Measurements from ENCODE around the gene MAP4. TPM values are rescaled to one million over a fixed set of nuclear protein-coding genes. Genes with fewer than 3 reads are reported as not detected.

MAP4 gene
- total RNA-seq, 1 donor from 2014 or later, result 142 TPM

GRCh38 chr3:47930979-47931378, 85.2 kb downstream of the MAP4 start:
- H3K4me1 ChIP-seq, result peaks cover 4% of the 10 kb centered on the region
- no peak for DNase-seq (ENCODE audit: extremely low spot score in 2 of 2)
- no peak overlapping the region for H3K27ac ChIP-seq
- H3K4me3 ChIP-seq, result no peak overlapping the region
- H3K27me3 ChIP-seq, result no peaks in the 10 kb centered on the region
- TF ChIP-seq CTCF (IDR thresholded peaks at IDR 0.05) (no peak), POLR2A (IDR thresholded peaks at IDR 0.05) (no peak), POLR2AphosphoS5 (IDR thresholded peaks at IDR 0.05; ENCODE audit: insufficient read depth in 1 of 2, low read depth in 1 of 2) (no peak)
- no peaks in the 10 kb centered on the region for H3K9me3 ChIP-seq
- intact Hi-C loops (cut with DNase I), result no loop called here
- peaks cover 0 to 21% of the 10 kb centered on the region in 2 donors for H3K36me3 ChIP-seq

- intact Hi-C loops (cut with DNase I), result no loop called here
Measured at GRCh38 chr3:47916696-47917095, 99.5 kb downstream of the MAP4 start.

GRCh38 chr3:47916201-47916600, 100.0 kb downstream of the MAP4 start:
- intact Hi-C loops (cut with DNase I), result no loop called here
- H3K4me3 ChIP-seq, result no peak overlapping the region
- no peaks in the 10 kb centered on the region for H3K27me3 ChIP-seq
- TF ChIP-seq CTCF (IDR thresholded peaks at IDR 0.05) (no peak), POLR2AphosphoS5 (IDR thresholded peaks at IDR 0.05; ENCODE audit: insufficient read depth in 1 of 2, low read depth in 1 of 2) (no peak), POLR2A (IDR thresholded peaks at IDR 0.05) (no peak)
- no peaks in the 10 kb centered on the region for H3K9me3 ChIP-seq
- H3K36me3 ChIP-seq, result peaks cover 0 to 79% of the 10 kb centered on the region in 2 donors
- no peak overlapping the region for H3K27ac ChIP-seq
- no peaks in the 10 kb centered on the region for H3K4me1 ChIP-seq
- no peak for DNase-seq (ENCODE audit: extremely low spot score in 2 of 2)

More at GRCh38 chr3:47916696-47917095, 99.5 kb downstream of the MAP4 start:
- Histone ChIP-seq H3K9me3 (no peaks in the 10 kb centered on the region), H3K4me1 (no peaks in the 10 kb centered on the region), H3K27ac (no peak overlapping the region), H3K4me3 (no peak overlapping the region), H3K36me3 (peaks cover 0 to 84% of the 10 kb centered on the region in 2 donors), H3K27me3 (no peaks in the 10 kb centered on the region)
- no peak for DNase-seq (ENCODE audit: extremely low spot score in 2 of 2)
- no peak for TF ChIP-seq CTCF (IDR thresholded peaks at IDR 0.05)
- TF ChIP-seq POLR2A (IDR thresholded peaks at IDR 0.05), result no peak
- TF ChIP-seq POLR2AphosphoS5 (IDR thresholded peaks at IDR 0.05; ENCODE audit: insufficient read depth in 1 of 2, low read depth in 1 of 2), result no peak

GRCh38 chr3:47912006-47912504, 104.2 kb downstream of the MAP4 start:
- no peak overlapping the region for H3K4me3 ChIP-seq
- H3K4me1 ChIP-seq, result no peaks in the 10 kb centered on the region
- H3K9me3 ChIP-seq, result no peaks in the 10 kb centered on the region
- peaks cover 0 to 54% of the 10 kb centered on the region in 2 donors for H3K36me3 ChIP-seq
- intact Hi-C loops (cut with DNase I), result no loop called here
- no peaks in the 10 kb centered on the region for H3K27me3 ChIP-seq
- DNase-seq (ENCODE audit: extremely low spot score in 2 of 2), result no peak
- TF ChIP-seq POLR2A (IDR thresholded peaks at IDR 0.05) (no peak), POLR2AphosphoS5 (IDR thresholded peaks at IDR 0.05; ENCODE audit: insufficient read depth in 1 of 2, low read depth in 1 of 2) (no peak), CTCF (IDR thresholded peaks at IDR 0.05) (no peak)
- no peak overlapping the region for H3K27ac ChIP-seq

- Histone ChIP-seq H3K9me3 (no peaks in the 10 kb centered on the region), H3K36me3 (peaks cover 0 to 43% of the 10 kb centered on the region in 2 donors), H3K27me3 (no peaks in the 10 kb centered on the region), H3K4me1 (no peaks in the 10 kb centered on the region), H3K4me3 (no peak overlapping the region), H3K27ac (no peak overlapping the region)
- TF ChIP-seq CTCF (IDR thresholded peaks at IDR 0.05) (no peak), POLR2AphosphoS5 (IDR thresholded peaks at IDR 0.05; ENCODE audit: insufficient read depth in 1 of 2, low read depth in 1 of 2) (no peak), POLR2A (IDR thresholded peaks at IDR 0.05) (no peak)
- intact Hi-C loops (cut with DNase I), result no loop called here
- no peak for DNase-seq (ENCODE audit: extremely low spot score in 2 of 2)
Measured at GRCh38 chr3:47910777-47911440, 105.3 kb downstream of the MAP4 start.
